GM12892 (cell line): ENCODE data around the gene FANCE.
"Not testable (repeated sequence)": the region's sequence is repeated elsewhere in the genome, so short reads cannot be mapped to it uniquely, and the experiment has no call there.

Experiments used
- POLR2A ChIP-seq: IDR thresholded peaks from 2 replicates; pipeline ENCODE4 v1.6.1; 2011; ENCODE audit warnings: low read depth, low read length, control low read depth
- POLR2AphosphoS5 ChIP-seq: IDR thresholded peaks from 2 replicates; pipeline ENCODE4 v1.6.1; 2011; ENCODE audit warnings: low read depth, low read length, control low read depth

DNA sequence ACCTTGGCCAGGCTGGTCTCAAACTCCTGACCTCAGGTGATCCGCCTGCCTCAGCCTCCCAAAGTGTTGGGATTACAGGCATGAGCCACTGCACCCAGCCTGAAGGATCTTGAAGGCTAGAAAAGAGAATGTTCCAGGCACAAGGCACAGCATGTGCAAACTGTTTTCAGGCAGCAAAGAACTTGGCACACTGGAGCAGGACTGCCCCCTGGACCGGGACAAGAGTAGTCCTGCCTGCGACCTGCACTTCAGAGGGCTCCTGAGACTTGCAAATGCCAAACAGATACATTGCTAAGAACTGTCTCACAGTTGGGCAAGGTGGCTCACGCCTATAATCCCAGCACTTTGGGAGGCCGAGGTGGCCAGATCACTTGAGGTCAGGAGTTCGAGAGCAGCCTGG is 63.8 kb downstream of the FANCE start:
- TF ChIP-seq POLR2A, POLR2AphosphoS5: not testable (repeated sequence)
